Gastroesophageal sphincter (tissue), 4 donors: ENCODE results near the gene VOPP1. TPM values are rescaled to one million over a fixed set of nuclear protein-coding genes. Genes with fewer than 3 reads are reported as not detected.

ENCODE experiments used
- ATAC-seq: fragments of 150-250 bp; one replicate; pipeline ENCODE4 v1.9.1; 2016; ENCODE audit warnings: mild to moderate bottlenecking, moderate library complexity
- H3K27ac ChIP-seq, 4 donors: fragments of 200-600 bp; sonication (generic) in 3 of 4; 1 replicate in 3 of 4; 2 replicates in 1 of 4; pipeline ENCODE4 v1.5.1; 2016 to 2019
- H3K27me3 ChIP-seq: fragments of 200-600 bp; sonication (generic); one replicate; pipeline ENCODE4 v1.5.1; 2019
- H3K36me3 ChIP-seq, 2 donors: fragments of 200-600 bp; sonication (generic); one replicate each; pipeline ENCODE4 v1.5.1; 2019; ENCODE audit warnings: control low read depth in 1 of 2
- H3K4me1 ChIP-seq, 3 donors: fragments of 200-600 bp; sonication (generic); 1 replicate in 2 of 3; 2 replicates in 1 of 3; pipeline ENCODE4 v1.5.1; 2016 to 2019; ENCODE audit warnings: control low read depth in 2 of 3
- H3K4me3 ChIP-seq, 2 donors: fragments of 200-600 bp; sonication (generic); one replicate each; pipeline ENCODE4 v1.5.1; 2019; ENCODE audit warnings: mild to moderate bottlenecking in 1 of 2, moderate library complexity in 1 of 2
- H3K9me3 ChIP-seq, 3 donors: fragments of 200-600 bp; sonication (generic); one replicate each; pipeline ENCODE4 v1.5.1; 2017 to 2019; ENCODE audit warnings: control low read depth in 2 of 3
- EP300 ChIP-seq: sonication (generic); formaldehyde crosslinking; IDR thresholded peaks from one replicate; pipeline ENCODE4 v1.6.1; 2017; ENCODE audit warnings: antibody characterized with exemption, mild to moderate bottlenecking
- POLR2A ChIP-seq, 2 donors: fragments of 450-650 bp; IDR thresholded peaks; one replicate each; pipeline ENCODE4 v1.6.1; 2017; ENCODE audit warnings: antibody characterized with exemption in 2 of 2, mild to moderate bottlenecking in 2 of 2, moderate library complexity in 1 of 2
- POLR2AphosphoS5 ChIP-seq: sonication (generic); formaldehyde crosslinking; IDR thresholded peaks from one replicate; pipeline ENCODE4 v1.6.1; 2017; ENCODE audit warnings: antibody characterized with exemption
- WGBS, 2 donors: methylation state at CpG; one replicate each; pipeline ENCODE4 v1.1.5; 2018; ENCODE audit warnings: low coverage in 1 of 2; 5-methylcytosine and 5-hydroxymethylcytosine counted together
- total RNA-seq, 4 donors: library from RNA; depleted of rRNA; stranded (reverse); fragments of >200 nt; gene quantifications; one replicate each; pipeline ENCODE4 v1.1.0, GENCODE V29; 2016
- TF ChIP-seq, protein P1 (sequence below), 4 experiments: fragments of 200-600 bp in 2 of 4; fragments of 450-650 bp in 2 of 4; sonication (generic) in 1 of 4; IDR thresholded peaks; one replicate each; pipeline ENCODE4 v1.5.1; 2017 to 2019; ENCODE audit warnings: antibody characterized with exemption in 4 of 4, mild to moderate bottlenecking in 2 of 4, moderate library complexity in 2 of 4

The VOPP1 gene
- total RNA-seq, 4 donors from 2014 or later = 20.5 to 51.6 (median 33.4) TPM

GRCh38 chr7:55592492-55592891, 20.2 kb upstream of the VOPP1 start:
- Histone ChIP-seq H3K9me3 (no peaks in the 10 kb centered on the region), H3K27me3 (peaks cover 11% of the 10 kb centered on the region), H3K4me3 (no peak overlapping the region), H3K36me3 (no peaks in the 10 kb centered on the region), H3K4me1 (peaks cover 0 to 10% (median 0%) of the 10 kb centered on the region in 3 donors), H3K27ac (no peak overlapping the region)
- 80 to 90% methylated on average over 1 of the region's 1 CpG for WGBS, 2 donors
- ATAC-seq = no peak
- TF ChIP-seq POLR2A (IDR thresholded peaks at IDR 0.05) (no peak), POLR2AphosphoS5 (no peak), EP300 (no peak)
- TF ChIP-seq, protein P1, sequence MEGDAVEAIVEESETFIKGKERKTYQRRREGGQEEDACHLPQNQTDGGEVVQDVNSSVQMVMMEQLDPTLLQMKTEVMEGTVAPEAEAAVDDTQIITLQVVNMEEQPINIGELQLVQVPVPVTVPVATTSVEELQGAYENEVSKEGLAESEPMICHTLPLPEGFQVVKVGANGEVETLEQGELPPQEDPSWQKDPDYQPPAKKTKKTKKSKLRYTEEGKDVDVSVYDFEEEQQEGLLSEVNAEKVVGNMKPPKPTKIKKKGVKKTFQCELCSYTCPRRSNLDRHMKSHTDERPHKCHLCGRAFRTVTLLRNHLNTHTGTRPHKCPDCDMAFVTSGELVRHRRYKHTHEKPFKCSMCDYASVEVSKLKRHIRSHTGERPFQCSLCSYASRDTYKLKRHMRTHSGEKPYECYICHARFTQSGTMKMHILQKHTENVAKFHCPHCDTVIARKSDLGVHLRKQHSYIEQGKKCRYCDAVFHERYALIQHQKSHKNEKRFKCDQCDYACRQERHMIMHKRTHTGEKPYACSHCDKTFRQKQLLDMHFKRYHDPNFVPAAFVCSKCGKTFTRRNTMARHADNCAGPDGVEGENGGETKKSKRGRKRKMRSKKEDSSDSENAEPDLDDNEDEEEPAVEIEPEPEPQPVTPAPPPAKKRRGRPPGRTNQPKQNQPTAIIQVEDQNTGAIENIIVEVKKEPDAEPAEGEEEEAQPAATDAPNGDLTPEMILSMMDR (IDR thresholded peaks at IDR 0.05) = no peak

GRCh38 chr7:55591282-55591931, 19.1 kb upstream of the VOPP1 start:
- WGBS, 2 donors = 54% methylated on average over 3 of the region's 3 CpGs; no CpG with 5 or more reads in 1 of the 2 donors
- ATAC-seq = no peak
- Histone ChIP-seq H3K27ac (no peak overlapping the region), H3K4me3 (no peak overlapping the region), H3K9me3 (no peaks in the 10 kb centered on the region), H3K36me3 (no peaks in the 10 kb centered on the region), H3K4me1 (peaks cover 0 to 10% (median 0%) of the 10 kb centered on the region in 3 donors), H3K27me3 (peaks cover 11% of the 10 kb centered on the region)
- TF ChIP-seq, protein P1 (IDR thresholded peaks at IDR 0.05) = no peak
- TF ChIP-seq POLR2AphosphoS5 = no peak
- no peak for TF ChIP-seq EP300
- no peak for TF ChIP-seq POLR2A (IDR thresholded peaks at IDR 0.05)

- Histone ChIP-seq H3K4me1 (peaks cover 0 to 10% (median 0%) of the 10 kb centered on the region in 3 donors), H3K27ac (no peak overlapping the region), H3K9me3 (no peaks in the 10 kb centered on the region), H3K36me3 (no peaks in the 10 kb centered on the region), H3K27me3 (peaks cover 11% of the 10 kb centered on the region), H3K4me3 (no peak overlapping the region)
- WGBS, 2 donors = 57 to 75% methylated on average over 2 to 4 of the region's 8 CpGs
- no peak for ATAC-seq
- TF ChIP-seq EP300 (no peak), POLR2A (IDR thresholded peaks at IDR 0.05) (no peak), POLR2AphosphoS5 (no peak)
- TF ChIP-seq, protein P1 (IDR thresholded peaks at IDR 0.05) = no peak
Measured at GRCh38 chr7:55590517-55591281, 18.4 kb upstream of the VOPP1 start.

GRCh38 chr7:55589905-55590304, 17.6 kb upstream of the VOPP1 start:
- Histone ChIP-seq H3K36me3 (no peaks in the 10 kb centered on the region), H3K9me3 (no peaks in the 10 kb centered on the region), H3K27me3 (peaks cover 11% of the 10 kb centered on the region), H3K4me3 (no peak overlapping the region), H3K4me1 (peaks cover 0 to 10% (median 0%) of the 10 kb centered on the region in 3 donors), H3K27ac (no peak overlapping the region)
- no peak for ATAC-seq
- no CpG with 5 or more reads among the region's 1 CpG for whole genome bisulfite sequencing, 2 donors
- TF ChIP-seq POLR2A (IDR thresholded peaks at IDR 0.05) (no peak), EP300 (no peak), POLR2AphosphoS5 (no peak)
- TF ChIP-seq, protein P1 (IDR thresholded peaks at IDR 0.05) = no peak
